ENCODE results near the gene CFAP45. TPM values are rescaled to one million over a fixed set of nuclear protein-coding genes. Genes with fewer than 3 reads are reported as not detected.

Gene CFAP45
- total RNA-seq, 1 donor from 2014 or later, result 1.0 TPM

GRCh38 chr1:159927211-159927848, 27.4 kb upstream of the CFAP45 start:
- no peak overlapping the region for H3K27ac Mint-ChIP-seq (ENCODE audit: unreplicated experiment)
- H3K4me3 Mint-ChIP-seq (ENCODE audit: unreplicated experiment), result peak overlapping the region; percentile 8
- DNase-seq (ENCODE audit: low spot score), result no peak
- H3K4me1 Mint-ChIP-seq (ENCODE audit: unreplicated experiment), result peaks cover 15% of the 10 kb centered on the region
- H3K36me3 Mint-ChIP-seq (ENCODE audit: low read depth, unreplicated experiment), result peaks cover 17% of the 10 kb centered on the region
- H3K9me3 Mint-ChIP-seq (ENCODE audit: unreplicated experiment), result peaks cover 3% of the 10 kb centered on the region
- H3K27me3 Mint-ChIP-seq (ENCODE audit: unreplicated experiment), result peaks cover 25% of the 10 kb centered on the region
- no peak for TF ChIP-seq CTCF (IDR thresholded peaks at IDR 0.05; ENCODE audit: unreplicated experiment)

GRCh38 chr1:159925719-159926078, 25.7 kb upstream of the CFAP45 start:
- TF ChIP-seq CTCF (IDR thresholded peaks at IDR 0.05; ENCODE audit: unreplicated experiment), result no peak

GRCh38 chr1:159924791-159925718, 25.1 kb upstream of the CFAP45 start, which contains the start of gene TAGLN2:
Gene TAGLN2, minus strand, starts transcription at chr1:159925507. Its CDS starts 4,998 bp downstream, at chr1:159920509.
- Mint-ChIP-seq H3K4me1 (ENCODE audit: unreplicated experiment) (peaks cover 20% of the 10 kb centered on the region), H3K36me3 (ENCODE audit: low read depth, unreplicated experiment) (peaks cover 23% of the 10 kb centered on the region), H3K27ac (ENCODE audit: unreplicated experiment) (peak within 1 kb of the TSS; percentile 100), H3K9me3 (ENCODE audit: unreplicated experiment) (peaks cover 3% of the 10 kb centered on the region), H3K27me3 (ENCODE audit: unreplicated experiment) (peaks cover 32% of the 10 kb centered on the region), H3K4me3 (ENCODE audit: unreplicated experiment) (peak within 1 kb of the TSS; percentile 94)
- DNase-seq (ENCODE audit: low spot score), result peak; percentile 80
- no peak for TF ChIP-seq CTCF (IDR thresholded peaks at IDR 0.05; ENCODE audit: unreplicated experiment)

More at GRCh38 chr1:159925719-159926078, 25.7 kb upstream of the CFAP45 start:
- no peak for DNase-seq (ENCODE audit: low spot score)
- Mint-ChIP-seq H3K4me3 (ENCODE audit: unreplicated experiment) (peak overlapping the region; percentile 91), H3K27me3 (ENCODE audit: unreplicated experiment) (peaks cover 32% of the 10 kb centered on the region), H3K4me1 (ENCODE audit: unreplicated experiment) (peaks cover 20% of the 10 kb centered on the region), H3K36me3 (ENCODE audit: low read depth, unreplicated experiment) (peaks cover 17% of the 10 kb centered on the region), H3K27ac (ENCODE audit: unreplicated experiment) (peak overlapping the region; percentile 70), H3K9me3 (ENCODE audit: unreplicated experiment) (peaks cover 3% of the 10 kb centered on the region)

- DNase-seq (ENCODE audit: low spot score), result peak; percentile 47
Measured at GRCh38 chr1:159924025-159924790, 24.2 kb upstream of the CFAP45 start.

More at GRCh38 chr1:159924025-159924790, 24.2 kb upstream of the CFAP45 start:
- H3K4me3 Mint-ChIP-seq (ENCODE audit: unreplicated experiment), result peak overlapping the region; percentile 94
- peaks cover 20% of the 10 kb centered on the region for H3K4me1 Mint-ChIP-seq (ENCODE audit: unreplicated experiment)
- TF ChIP-seq CTCF (IDR thresholded peaks at IDR 0.05; ENCODE audit: unreplicated experiment), result no peak
- peaks cover 30% of the 10 kb centered on the region for H3K36me3 Mint-ChIP-seq (ENCODE audit: low read depth, unreplicated experiment)
- peaks cover 35% of the 10 kb centered on the region for H3K27me3 Mint-ChIP-seq (ENCODE audit: unreplicated experiment)
- peaks cover 3% of the 10 kb centered on the region for H3K9me3 Mint-ChIP-seq (ENCODE audit: unreplicated experiment)
- H3K27ac Mint-ChIP-seq (ENCODE audit: unreplicated experiment), result peak overlapping the region; percentile 100
